Cortex of kidney (tissue), 1 donor: ENCODE data around the gene CBLC.

Source experiments
- DNase-seq: peaks from one replicate; lab custom pipeline; 2025; lab: John Stamatoyannopoulos, UW

CBLC gene

GRCh38 chr19:44746946-44747738 is 30.5 kb upstream of the CBLC start:
- DNase-seq = peak; percentile 65

GRCh38 chr19:44747739-44748425 is 29.8 kb upstream of the CBLC start:
- no peak for DNase-seq

- DNase-seq = no peak
Measured at GRCh38 chr19:44748426-44749254, 29.1 kb upstream of the CBLC start, which contains the start of gene BCL3. BCL3 (plus strand) TSS chr19:44748708; CDS start chr19:44748791, 83 bp downstream.

GRCh38 chr19:44749292-44749691 is 28.4 kb upstream of the CBLC start:
- no peak for DNase-seq

- DNase-seq = no peak
Measured at GRCh38 chr19:44749994-44750393, 27.7 kb upstream of the CBLC start.

- DNase-seq = no peak
Measured at GRCh38 chr19:44752123-44752815, 25.4 kb upstream of the CBLC start.

- DNase-seq = no peak
Measured at GRCh38 chr19:44752816-44753625, 24.7 kb upstream of the CBLC start.

GRCh38 chr19:44753626-44753931 is 24.1 kb upstream of the CBLC start:
- no peak for DNase-seq

- DNase-seq = no peak
Measured at GRCh38 chr19:44753932-44754749, 23.5 kb upstream of the CBLC start.

GRCh38 chr19:44754750-44755080 is 23.0 kb upstream of the CBLC start:
- no peak for DNase-seq

GRCh38 chr19:44755219-44755618 is 22.5 kb upstream of the CBLC start:
- no peak for DNase-seq

GRCh38 chr19:44756089-44756562 is 21.6 kb upstream of the CBLC start:
- DNase-seq = no peak

- DNase-seq = no peak
Measured at GRCh38 chr19:44757057-44757734, 20.5 kb upstream of the CBLC start.

- DNase-seq = no peak
Measured at GRCh38 chr19:44757735-44758505, 19.8 kb upstream of the CBLC start.

- DNase-seq = no peak
Measured at GRCh38 chr19:44758596-44758995, 19.1 kb upstream of the CBLC start.

GRCh38 chr19:44759083-44759804 is 18.4 kb upstream of the CBLC start:
- no peak for DNase-seq

- no peak for DNase-seq
Measured at GRCh38 chr19:44762038-44762437, 15.7 kb upstream of the CBLC start.
